GM23338 (cell line): ENCODE results near the gene PIM2. TPM values are rescaled to one million over a fixed set of nuclear protein-coding genes. Genes with fewer than 3 reads are reported as not detected.

ENCODE experiments used
- ATAC-seq: fragments of 200-7000 bp; cut with Tn5 transposase; 3 replicates; pipeline ENCODE4 v1.9.1; 2020
- DNase-seq: peaks from one replicate; pipeline ENCODE4 v3.0.0-alpha.2; 2015; ENCODE audit warnings: low spot score
- H2AFZ ChIP-seq: fragments of 200-600 bp; sonication (generic); 2 replicates; pipeline ENCODE4 v1.8.0; 2016; ENCODE audit warnings: antibody characterized with exemption, mild to moderate bottlenecking, moderate library complexity
- H3F3A ChIP-seq: fragments of 200-600 bp; sonication (generic); replicated peaks from 2 replicates; pipeline ENCODE4 v1.8.0; 2017; ENCODE audit warnings: antibody characterized with exemption, mixed run types, low read depth
- H3K27ac ChIP-seq: fragments of 200-600 bp; sonication (generic); 2 replicates; pipeline ENCODE4 v1.6.1; 2016; ENCODE audit warnings: low read depth
- H3K27me3 ChIP-seq: fragments of 200-600 bp; sonication (generic); 2 replicates; pipeline ENCODE4 v1.8.0; 2016; ENCODE audit warnings: mild to moderate bottlenecking, mixed run types, moderate library complexity; ENCODE audit not compliant: insufficient read depth
- H3K36me3 ChIP-seq: fragments of 200-600 bp; sonication (generic); 2 replicates; pipeline ENCODE4 v1.8.0; 2016; ENCODE audit warnings: mild to moderate bottlenecking; ENCODE audit not compliant: insufficient read depth
- H3K4me1 ChIP-seq: fragments of 200-600 bp; sonication (generic); 2 replicates; pipeline ENCODE4 v1.8.0; 2016; ENCODE audit warnings: mild to moderate bottlenecking, moderate library complexity; ENCODE audit not compliant: insufficient read depth
- H3K4me2 ChIP-seq: fragments of 200-600 bp; sonication (generic); 2 replicates; pipeline ENCODE4 v1.7.1; 2017; ENCODE audit warnings: mixed run types
- H3K4me3 ChIP-seq: fragments of 200-600 bp; sonication (generic); 2 replicates; pipeline ENCODE4 v1.6.1; 2016; ENCODE audit warnings: mixed run types
- H3K79me2 ChIP-seq: fragments of 200-600 bp; sonication (generic); replicated peaks from 2 replicates; pipeline ENCODE4 v1.8.0; 2017; ENCODE audit warnings: mild to moderate bottlenecking; ENCODE audit not compliant: insufficient read depth
- H3K9me2 ChIP-seq: fragments of 200-600 bp; sonication (generic); 2 replicates; pipeline ENCODE4 v1.8.0; 2017; ENCODE audit not compliant: insufficient read depth
- H4K20me1 ChIP-seq: fragments of 200-600 bp; sonication (generic); replicated peaks from 2 replicates; pipeline ENCODE4 v1.8.0; 2017; ENCODE audit warnings: mild to moderate bottlenecking; ENCODE audit not compliant: insufficient read depth
- H3K27ac Mint-ChIP-seq: 2 replicates; pipeline ENCODE4 v1.8.0; 2020; ENCODE audit warnings: inconsistent platforms, mild to moderate bottlenecking, moderate library complexity, mixed read lengths
- H3K27me3 Mint-ChIP-seq: 3 replicates; pipeline ENCODE4 v1.8.0; 2022; ENCODE audit warnings: low read depth, mild to moderate bottlenecking, moderate library complexity, mixed read lengths, inconsistent platforms; ENCODE audit not compliant: insufficient read depth, poor library complexity
- H3K36me3 Mint-ChIP-seq: 3 replicates; pipeline ENCODE4 v1.8.0; 2021; ENCODE audit warnings: low read depth, mild to moderate bottlenecking, inconsistent platforms, moderate library complexity, mixed read lengths
- H3K4me1 Mint-ChIP-seq: 3 replicates; pipeline ENCODE4 v1.8.0; 2020; ENCODE audit warnings: mild to moderate bottlenecking, inconsistent platforms, mixed read lengths
- H3K4me3 Mint-ChIP-seq: 3 replicates; pipeline ENCODE4 v1.8.0; 2021; ENCODE audit warnings: moderate library complexity, mild to moderate bottlenecking, inconsistent platforms, mixed read lengths
- H3K9me3 Mint-ChIP-seq: 3 replicates; pipeline ENCODE4 v1.8.0; 2020; ENCODE audit warnings: moderate library complexity, mild to moderate bottlenecking, inconsistent platforms, mixed read lengths
- CREB1 ChIP-seq: fragments of 250-450 bp; sonication (Bioruptor Pico); IDR thresholded peaks from 2 replicates; pipeline ENCODE4 v1.5.0; 2020; ENCODE audit warnings: low read depth, mild to moderate bottlenecking, moderate library complexity
- POLR2AphosphoS5 ChIP-seq: IDR thresholded peaks from 2 replicates; pipeline ENCODE4 v1.6.1; 2016; ENCODE audit warnings: antibody characterized with exemption, low read depth
- ZNF114 ChIP-seq: fragments of 250-450 bp; sonication (Bioruptor Pico); IDR thresholded peaks from 2 replicates; pipeline ENCODE4 v1.5.0; 2020; ENCODE audit warnings: mild to moderate bottlenecking, moderate library complexity
- ZNF462 ChIP-seq: fragments of 250-450 bp; sonication (Bioruptor Pico); IDR thresholded peaks from 2 replicates; pipeline ENCODE4 v1.5.0; 2020; ENCODE audit warnings: mild to moderate bottlenecking, moderate library complexity
- polyA plus RNA-seq: library from polyadenylated mRNA; unstranded; fragments of >200 nt; fragmentation: Nextera tagmentation; extraction: Ambion mirVana; gene quantifications from 2 replicates; pipeline ENCODE4 v1.2.1, GENCODE V29; 2016
- total RNA-seq: library from RNA; depleted of rRNA; stranded (reverse); fragments of >200 nt; shearing (Covaris generic); gene quantifications from 2 replicates; pipeline ENCODE4 v1.2.3, GENCODE V29; 2014

Gene PIM2
- total and polyA plus RNA-seq, 2 experiments from 2014 or later: 237 to 359 TPM

- Mint-ChIP-seq H3K9me3 (no peaks in the 10 kb centered on the region), H3K27me3 (peaks cover 3% of the 10 kb centered on the region), H3K27ac (peak within 1 kb of the TSS; percentile 97), H3K4me3 (peak within 1 kb of the TSS; percentile 88), H3K36me3 (peaks cover 41% of the 10 kb centered on the region), H3K4me1 (no peaks in the 10 kb centered on the region; the same call in 2 of the 3 replicates)
- H3K4me3 ChIP-seq: peak within 1 kb of the TSS; percentile 83
- H3K4me1 ChIP-seq: no peaks in the 10 kb centered on the region; the same call in 1 of the 2 replicates
- H3F3A ChIP-seq: no peaks in the 10 kb centered on the region
- no peaks in the 10 kb centered on the region for H3K27me3 ChIP-seq
- no peaks in the 10 kb centered on the region for H3K9me2 ChIP-seq
- peak within 1 kb of the TSS; percentile 97 for H3K27ac ChIP-seq
- H4K20me1 ChIP-seq: no peaks in the 10 kb centered on the region
- H3K36me3 ChIP-seq: no peaks in the 10 kb centered on the region; the same call in 1 of the 2 replicates
- DNase-seq: peak; percentile 90
- TF ChIP-seq CREB1: peak; percentile 78
- no peak for TF ChIP-seq ZNF462 (CRISPR knock-in tag)
- peak; percentile 86 for TF ChIP-seq POLR2AphosphoS5
- TF ChIP-seq ZNF114: no peak
- peak; percentile 90 for ATAC-seq
- 0 out of 2 replicates have a peak within 1 kb of the TSS, but pooled peaks have one; percentile 52 for H2AFZ ChIP-seq
- H3K4me2 ChIP-seq: peak within 1 kb of the TSS; percentile 93
- H3K79me2 ChIP-seq: peaks cover 41% of the 10 kb centered on the region
These were observed 21.1 kb downstream of the PIM2 start, which contains the start of the genes PQBP1 and TIMM17B for GRCh38 chrX:48897625-48898306. Gene PQBP1 (plus strand): TSS chrX:48897930. CDS start chrX:48898510, 580 bp downstream. Gene TIMM17B (minus strand): TSS chrX:48897768. CDS start chrX:48897749, 19 bp downstream.

DNA sequence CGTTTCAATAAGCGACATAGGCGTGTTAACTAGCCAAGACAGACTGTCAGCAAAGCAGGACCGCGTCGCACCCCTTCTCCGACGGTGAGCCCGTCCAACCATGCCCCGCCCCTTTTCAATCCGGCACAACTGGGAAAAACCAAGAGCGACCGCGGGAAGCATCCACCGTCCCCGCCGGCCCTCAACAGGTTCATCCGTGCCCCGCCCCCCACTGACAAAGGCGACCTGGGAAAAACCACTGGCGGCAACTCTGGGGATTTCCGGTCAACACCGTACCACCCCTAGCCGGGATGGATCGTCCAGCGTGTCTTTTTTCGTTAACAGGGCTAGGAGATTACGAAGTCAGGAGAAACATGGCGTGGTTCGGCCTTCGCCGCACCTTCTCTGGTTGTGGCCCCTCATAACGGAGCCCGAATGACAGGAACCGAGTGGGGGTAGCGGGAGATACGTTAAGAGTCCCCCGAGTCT is 21.6 kb downstream of the PIM2 start:
- no peaks in the 10 kb centered on the region for H3K9me3 Mint-ChIP-seq
- no peaks in the 10 kb centered on the region for H3K27me3 Mint-ChIP-seq
- peak overlapping the region; percentile 83 for H3K4me3 ChIP-seq
- H3K79me2 ChIP-seq: peaks cover 41% of the 10 kb centered on the region
- DNase-seq: peak; percentile 93
- H3K27ac Mint-ChIP-seq: peak overlapping the region; percentile 97
- no peaks in the 10 kb centered on the region for H3F3A ChIP-seq
- no peaks in the 10 kb centered on the region; the same call in 1 of the 2 replicates for H3K4me1 ChIP-seq
- no peaks in the 10 kb centered on the region for H3K27me3 ChIP-seq
- peaks cover 37% of the 10 kb centered on the region for H3K36me3 Mint-ChIP-seq
- H3K27ac ChIP-seq: peak overlapping the region; percentile 97
- no peaks in the 10 kb centered on the region; the same call in 1 of the 2 replicates for H3K36me3 ChIP-seq
- H3K4me3 Mint-ChIP-seq: peak overlapping the region; percentile 88
- 0 out of 2 replicates have a peak overlapping the region, but pooled peaks have one; percentile 52 for H2AFZ ChIP-seq
- H3K4me1 Mint-ChIP-seq: no peaks in the 10 kb centered on the region; the same call in 2 of the 3 replicates
- H3K9me2 ChIP-seq: no peaks in the 10 kb centered on the region
- H4K20me1 ChIP-seq: no peaks in the 10 kb centered on the region
- H3K4me2 ChIP-seq: peak overlapping the region; percentile 93
- peak; percentile 65 for ATAC-seq
- TF ChIP-seq ZNF462 (CRISPR knock-in tag): no peak
